GM12801 (cell line): ENCODE data around the gene WDR88.

Experiments
- CTCF ChIP-seq: IDR thresholded peaks from one replicate; pipeline ENCODE4 v1.5.1; 2011; ENCODE audit warnings: control low read depth; ENCODE audit not compliant: insufficient read length; ENCODE audit errors: extremely low read depth

The WDR88 gene

GRCh38 chr19:33192010-33192409, 60.1 kb downstream of the WDR88 start:
- no peak for TF ChIP-seq CTCF

DNA sequence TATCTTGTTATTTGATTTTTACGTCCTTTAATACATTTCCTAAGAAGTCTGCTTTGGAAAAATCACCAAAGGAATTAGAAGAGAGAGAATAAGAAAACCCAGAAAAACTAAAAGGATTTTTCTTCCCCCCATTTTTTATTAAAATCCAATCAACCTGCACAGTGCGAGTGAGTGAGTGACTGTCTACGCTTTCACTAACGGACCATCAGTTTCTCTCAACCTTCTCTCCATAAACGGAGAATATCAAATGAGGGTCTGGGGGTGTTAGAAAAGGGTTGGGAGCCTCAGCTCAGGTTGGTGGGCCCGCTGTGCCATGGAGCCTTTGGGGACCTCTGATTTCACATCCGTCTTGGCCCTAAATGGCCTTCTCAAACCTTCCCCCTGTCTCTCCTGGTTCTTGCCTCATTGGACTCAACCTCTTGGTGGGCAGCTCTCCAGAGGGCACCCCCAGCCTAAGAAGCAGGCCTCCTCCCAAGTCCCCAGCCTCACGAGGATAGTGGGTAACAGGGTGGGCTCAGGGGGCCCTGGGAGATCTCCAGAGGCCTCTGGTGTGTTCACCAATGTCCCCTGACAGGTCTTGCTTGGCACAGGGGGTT, 61.5 kb downstream of the WDR88 start:
- no peak for TF ChIP-seq CTCF

- TF ChIP-seq CTCF: no peak
Observed at GRCh38 chr19:33193865-33194362, 62.0 kb downstream of the WDR88 start, which contains the start of gene LRP3. Gene LRP3, plus strand, starts transcription at chr19:33194330. Its CDS starts 456 bp downstream, at chr19:33194786.

GRCh38 chr19:33194532-33194885, 62.6 kb downstream of the WDR88 start:
- no peak for TF ChIP-seq CTCF

DNA sequence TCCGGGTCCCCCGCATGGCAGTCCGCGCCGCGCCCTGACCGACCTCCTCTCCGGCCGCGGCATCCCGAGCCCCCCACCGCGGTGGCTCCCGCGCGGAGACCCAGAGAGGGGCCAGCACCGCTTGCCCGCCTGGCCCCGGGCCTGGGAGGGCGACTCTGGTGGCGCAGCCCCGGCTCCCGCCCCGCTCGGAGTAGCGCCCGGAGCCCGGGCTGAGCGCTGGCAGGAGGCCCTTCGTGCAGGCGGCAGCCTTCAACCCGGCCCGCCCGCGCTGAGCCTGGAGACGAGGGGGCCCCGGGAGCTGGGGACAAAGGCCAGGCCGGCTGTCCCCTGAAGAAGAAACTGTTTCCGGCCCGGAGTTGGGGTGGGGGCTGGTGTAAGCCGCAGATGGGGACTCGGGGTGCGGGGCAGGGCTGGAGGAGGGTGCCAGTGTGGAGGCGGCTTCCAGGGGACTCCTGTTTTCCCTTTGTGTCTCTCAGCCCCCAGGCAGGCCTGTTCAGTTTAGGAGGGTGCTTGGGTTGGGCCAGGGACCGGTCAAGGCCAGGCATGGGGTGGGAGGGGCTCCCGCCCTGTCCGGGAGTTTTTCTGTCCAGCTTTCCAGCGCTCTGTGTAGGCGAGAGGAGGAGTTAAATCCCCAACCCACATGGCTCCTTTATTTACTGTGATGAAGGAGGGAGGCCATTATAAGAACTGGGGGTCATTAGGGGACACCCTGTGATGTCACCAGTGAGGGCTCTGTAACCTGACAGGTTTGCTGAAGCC, 63.2 kb downstream of the WDR88 start:
- no peak for TF ChIP-seq CTCF

DNA sequence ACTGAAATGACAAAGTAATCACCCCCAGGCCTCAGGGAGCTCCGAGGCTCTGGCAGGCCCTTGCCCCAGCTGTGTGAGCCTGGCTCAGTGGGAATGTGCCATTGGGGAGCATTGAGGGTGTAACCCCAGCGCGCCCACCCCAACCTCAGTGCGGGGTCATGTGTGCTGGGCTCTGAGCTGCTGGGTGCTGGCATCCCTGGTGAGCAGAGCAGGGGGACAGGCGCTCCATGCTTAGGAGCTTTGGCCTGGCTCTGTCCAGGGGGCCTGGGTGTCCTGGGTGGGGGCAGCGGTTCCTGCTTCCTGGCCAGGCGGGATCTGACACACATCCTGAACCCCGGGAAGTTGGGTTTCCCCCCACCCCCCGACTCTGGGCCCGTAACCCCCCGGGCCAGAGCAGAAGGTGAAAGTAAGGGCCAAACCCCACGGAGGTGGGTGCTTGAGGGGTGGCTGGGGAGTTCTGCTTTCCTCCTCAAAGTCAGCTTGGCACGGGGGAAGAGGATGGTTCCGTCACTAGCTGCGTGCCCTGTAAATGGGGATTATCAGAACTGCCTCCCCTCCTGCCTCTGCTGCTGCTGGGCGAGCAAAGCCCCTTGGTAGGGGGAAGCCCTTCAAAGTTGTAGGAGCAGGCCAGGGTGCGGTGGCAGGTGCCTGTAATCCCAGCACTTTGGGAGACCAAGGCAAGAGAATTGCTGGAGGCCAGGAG, 63.9 kb downstream of the WDR88 start:
- TF ChIP-seq CTCF: no peak

- no peak for TF ChIP-seq CTCF
Observed at GRCh38 chr19:33196446-33197193, 64.7 kb downstream of the WDR88 start.
